WERI-Rb-1 (cell line): ENCODE measurements around the gene METTL13.

Experiments
- DNase-seq: peaks from one replicate; pipeline ENCODE4 v3.0.0-alpha.2; 2020
- H3K27ac ChIP-seq: fragments of 250-450 bp; sonication (Bioruptor Pico); 2 replicates; pipeline ENCODE4 v1.5.1; 2020; ENCODE audit warnings: mild to moderate bottlenecking, moderate library complexity
- H3K27me3 ChIP-seq: fragments of 250-450 bp; sonication (Bioruptor Pico); 2 replicates; pipeline ENCODE4 v1.5.1; 2021; ENCODE audit warnings: mild to moderate bottlenecking, low read depth, moderate library complexity; ENCODE audit not compliant: insufficient read depth, severe bottlenecking
- H3K36me3 ChIP-seq: fragments of 250-450 bp; sonication (Bioruptor Pico); 2 replicates; pipeline ENCODE4 v1.5.1; 2020; ENCODE audit warnings: mild to moderate bottlenecking, moderate library complexity
- H3K4me3 ChIP-seq: 2 replicates; pipeline ENCODE4 v1.5.1; 2011; ENCODE audit warnings: low read depth, mild to moderate bottlenecking, control low read depth, low read length
- H3K9me3 ChIP-seq: fragments of 250-450 bp; sonication (Bioruptor Pico); 2 replicates; pipeline ENCODE4 v1.5.1; 2021; ENCODE audit warnings: mild to moderate bottlenecking, moderate library complexity; ENCODE audit not compliant: severe bottlenecking
- TF ChIP-seq, protein P1 (sequence below): IDR thresholded peaks from 2 replicates; pipeline ENCODE4 v1.5.1; 2011; ENCODE audit warnings: low read depth, mild to moderate bottlenecking, control low read depth, inconsistent platforms, low read length

METTL13 gene

DNA sequence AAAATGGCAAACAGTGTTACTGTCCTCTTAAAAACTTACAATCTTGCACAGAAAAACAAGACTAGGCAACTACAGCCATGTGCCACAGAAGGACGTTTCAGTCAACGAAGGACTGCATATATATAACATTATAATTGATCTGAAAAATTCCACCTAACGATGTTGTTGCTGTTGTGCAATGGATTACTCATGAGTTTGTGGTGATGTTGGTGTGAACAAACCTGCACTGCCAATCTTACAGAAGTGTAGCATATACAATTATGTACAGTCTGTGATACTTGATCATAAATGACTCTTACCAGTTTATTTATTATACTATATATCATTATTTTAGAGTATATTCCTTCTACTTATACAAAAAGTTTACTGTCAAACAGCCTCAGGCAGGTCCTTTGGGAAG is 32.8 kb upstream of the METTL13 start:
- Histone ChIP-seq H3K27ac (no peak overlapping the region), H3K36me3 (no peaks in the 10 kb centered on the region), H3K27me3 (no peaks in the 10 kb centered on the region), H3K9me3 (no peaks in the 10 kb centered on the region), H3K4me3 (no peak overlapping the region)
- no peak for DNase-seq
- TF ChIP-seq, protein P1, sequence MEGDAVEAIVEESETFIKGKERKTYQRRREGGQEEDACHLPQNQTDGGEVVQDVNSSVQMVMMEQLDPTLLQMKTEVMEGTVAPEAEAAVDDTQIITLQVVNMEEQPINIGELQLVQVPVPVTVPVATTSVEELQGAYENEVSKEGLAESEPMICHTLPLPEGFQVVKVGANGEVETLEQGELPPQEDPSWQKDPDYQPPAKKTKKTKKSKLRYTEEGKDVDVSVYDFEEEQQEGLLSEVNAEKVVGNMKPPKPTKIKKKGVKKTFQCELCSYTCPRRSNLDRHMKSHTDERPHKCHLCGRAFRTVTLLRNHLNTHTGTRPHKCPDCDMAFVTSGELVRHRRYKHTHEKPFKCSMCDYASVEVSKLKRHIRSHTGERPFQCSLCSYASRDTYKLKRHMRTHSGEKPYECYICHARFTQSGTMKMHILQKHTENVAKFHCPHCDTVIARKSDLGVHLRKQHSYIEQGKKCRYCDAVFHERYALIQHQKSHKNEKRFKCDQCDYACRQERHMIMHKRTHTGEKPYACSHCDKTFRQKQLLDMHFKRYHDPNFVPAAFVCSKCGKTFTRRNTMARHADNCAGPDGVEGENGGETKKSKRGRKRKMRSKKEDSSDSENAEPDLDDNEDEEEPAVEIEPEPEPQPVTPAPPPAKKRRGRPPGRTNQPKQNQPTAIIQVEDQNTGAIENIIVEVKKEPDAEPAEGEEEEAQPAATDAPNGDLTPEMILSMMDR: no peak

DNA sequence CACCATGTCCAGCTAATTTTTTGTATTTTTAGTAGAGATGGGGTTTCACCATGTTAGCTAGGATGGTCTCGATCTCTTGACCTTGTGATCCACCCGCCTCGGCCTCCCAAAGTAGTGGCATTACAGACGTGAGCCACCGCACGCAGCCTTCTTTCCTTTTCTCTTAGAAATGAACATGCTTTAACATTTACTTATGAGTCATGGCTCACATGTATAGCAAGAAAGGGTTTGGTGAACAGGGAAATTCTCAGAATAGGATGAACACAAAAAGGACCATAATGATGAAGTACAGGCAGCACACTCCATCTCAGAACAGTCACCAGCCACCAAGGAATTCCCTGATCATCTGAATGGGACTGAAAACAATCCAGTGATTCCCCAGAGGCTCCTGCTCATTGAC is 30.2 kb upstream of the METTL13 start:
- TF ChIP-seq, protein P1: no peak
- Histone ChIP-seq H3K36me3 (no peaks in the 10 kb centered on the region), H3K9me3 (peaks cover 9% of the 10 kb centered on the region), H3K27ac (no peak overlapping the region), H3K4me3 (no peak overlapping the region), H3K27me3 (no peaks in the 10 kb centered on the region)
- no peak for DNase-seq

DNA sequence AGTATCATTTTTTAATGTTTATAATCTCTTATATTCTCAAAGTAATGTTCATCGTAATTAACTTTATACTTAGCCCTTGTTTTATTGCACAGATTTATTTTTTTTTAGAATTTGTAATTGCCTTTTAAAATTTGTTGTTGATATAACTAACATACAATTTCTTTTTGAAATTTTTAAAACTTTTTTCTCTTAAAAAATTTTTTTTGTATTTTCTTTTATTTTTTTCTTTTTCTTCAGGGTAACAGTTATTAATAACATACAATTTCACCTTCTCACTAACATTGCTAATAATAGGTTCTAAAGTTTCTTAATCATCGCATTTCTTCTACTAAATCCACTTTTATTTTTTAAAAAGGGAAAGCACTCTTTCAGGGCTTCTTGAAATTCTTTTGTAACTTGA is 28.3 kb upstream of the METTL13 start:
- no peaks in the 10 kb centered on the region for H3K36me3 ChIP-seq
- H3K4me3 ChIP-seq: no peak overlapping the region
- DNase-seq: no peak
- TF ChIP-seq, protein P1: no peak
- H3K27me3 ChIP-seq: no peaks in the 10 kb centered on the region
- no peak overlapping the region for H3K27ac ChIP-seq
- peaks cover 9% of the 10 kb centered on the region for H3K9me3 ChIP-seq

DNA sequence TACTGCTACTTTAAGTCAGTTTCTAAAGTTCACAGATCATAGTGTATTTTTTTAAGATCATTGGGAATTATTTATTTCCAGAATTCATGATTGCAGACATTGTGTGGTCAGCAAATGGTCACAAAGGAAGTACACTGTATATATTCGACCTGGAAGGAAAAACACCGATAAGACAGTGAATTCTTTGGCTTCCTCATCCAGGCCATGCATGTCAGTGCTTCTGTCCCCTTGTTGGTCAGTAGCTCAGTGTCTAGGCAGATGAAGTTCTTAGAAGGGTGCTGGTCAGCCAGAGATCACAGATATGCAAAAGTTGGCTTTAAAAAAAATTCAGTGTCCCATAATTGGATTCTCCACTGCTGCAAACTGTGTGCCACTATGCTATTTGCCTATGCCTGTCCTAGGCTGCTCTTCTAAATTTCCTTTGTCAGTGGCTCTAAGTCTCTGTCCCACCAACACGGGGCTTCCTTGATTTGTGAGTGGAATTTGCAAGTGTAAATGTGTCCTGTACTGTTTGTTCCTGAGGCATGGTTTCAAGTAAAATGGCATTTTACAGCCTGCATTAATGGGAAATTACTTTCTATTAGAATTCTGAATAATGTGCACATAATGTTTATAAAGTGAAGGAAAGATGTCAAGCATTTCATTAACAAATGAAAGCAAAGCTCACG is 27.6 kb upstream of the METTL13 start:
- TF ChIP-seq, protein P1: no peak
- no peaks in the 10 kb centered on the region for H3K27me3 ChIP-seq
- no peak overlapping the region for H3K4me3 ChIP-seq
- H3K36me3 ChIP-seq: no peaks in the 10 kb centered on the region
- no peak overlapping the region for H3K27ac ChIP-seq
- peaks cover 9% of the 10 kb centered on the region for H3K9me3 ChIP-seq
- no peak for DNase-seq

DNA sequence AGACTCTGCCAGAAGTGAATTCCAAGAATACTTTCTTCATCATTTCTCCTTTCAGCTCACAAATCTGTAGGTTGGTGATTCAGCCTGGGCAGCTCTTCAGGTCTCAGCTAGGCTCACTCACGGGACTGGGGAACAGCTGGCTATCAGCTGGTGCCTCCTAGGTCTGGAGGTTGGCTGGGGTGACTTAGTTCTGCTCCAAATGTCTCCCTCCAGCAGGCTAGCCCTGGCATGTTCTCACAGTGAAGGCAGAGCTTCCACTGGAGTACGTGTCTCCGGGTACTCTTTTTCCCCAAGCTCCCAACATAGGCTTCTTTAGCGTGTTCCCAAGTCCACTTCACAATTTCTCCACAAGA is 27.1 kb upstream of the METTL13 start:
- peaks cover 9% of the 10 kb centered on the region for H3K9me3 ChIP-seq
- H3K36me3 ChIP-seq: no peaks in the 10 kb centered on the region
- no peak overlapping the region for H3K4me3 ChIP-seq
- peak overlapping the region; percentile 54 for H3K27ac ChIP-seq
- DNase-seq: peak; percentile 49
- no peaks in the 10 kb centered on the region for H3K27me3 ChIP-seq
- TF ChIP-seq, protein P1: no peak

DNA sequence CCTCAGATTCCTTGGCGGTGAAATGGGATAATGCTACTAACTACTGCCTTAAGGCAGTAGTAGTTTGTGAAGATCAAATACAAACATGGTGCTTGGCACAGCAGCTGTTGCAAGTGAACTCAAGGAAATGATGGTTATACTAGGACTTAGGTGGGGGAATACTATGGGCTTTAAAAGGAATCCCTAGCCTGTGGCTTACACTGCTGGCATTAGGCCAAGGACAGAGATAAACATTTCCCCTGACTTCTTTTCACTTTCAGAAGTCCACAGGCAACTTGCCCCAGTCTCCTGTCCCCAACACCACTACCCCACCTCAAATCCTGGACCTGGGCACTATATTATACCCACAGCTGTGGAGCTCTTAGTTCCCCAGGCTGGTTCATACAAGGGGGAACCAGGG is 26.5 kb upstream of the METTL13 start:
- Histone ChIP-seq H3K9me3 (peaks cover 9% of the 10 kb centered on the region), H3K27ac (peak overlapping the region; percentile 54), H3K4me3 (no peak overlapping the region), H3K27me3 (no peaks in the 10 kb centered on the region), H3K36me3 (no peaks in the 10 kb centered on the region)
- DNase-seq: no peak
- TF ChIP-seq, protein P1: no peak
